NCI-H82 (cell line): ENCODE results near the gene CCDC89.
A peak's percentile ranks its signal among the peaks of the same experiment; 100 is the strongest.
"Not testable (repeated sequence)": the region's sequence is repeated elsewhere in the genome, so short reads cannot be mapped to it uniquely, and the experiment has no call there.

Experiments
- DNase-seq: peaks from one replicate; lab custom pipeline; 2025; lab: John Stamatoyannopoulos, UW

CCDC89 gene

GRCh38 chr11:85694385-85694980, 8.5 kb upstream of the CCDC89 start:
- peak; percentile 5 for DNase-seq

GRCh38 chr11:85685125-85685819, 723 bp downstream of the CCDC89 start:
- DNase-seq = peak; percentile 40

GRCh38 chr11:85682330-85683305, 3.4 kb downstream of the CCDC89 start:
- DNase-seq = no peak

GRCh38 chr11:85680897-85681296, 5.1 kb downstream of the CCDC89 start:
- peak; percentile 75 for DNase-seq

GRCh38 chr11:85679576-85679975, 6.4 kb downstream of the CCDC89 start:
- no peak for DNase-seq

- DNase-seq = no peak
These were observed 12.6 kb downstream of the CCDC89 start for GRCh38 chr11:85673393-85673792.

- no peak for DNase-seq
These were observed 13.7 kb downstream of the CCDC89 start for GRCh38 chr11:85672105-85672902.

GRCh38 chr11:85670949-85671663, 14.9 kb downstream of the CCDC89 start:
- DNase-seq = not testable (repeated sequence)

- DNase-seq = no peak
These were observed 17.8 kb downstream of the CCDC89 start for GRCh38 chr11:85668157-85668556.

- no peak for DNase-seq
These were observed 19.3 kb downstream of the CCDC89 start for GRCh38 chr11:85666687-85667086.

GRCh38 chr11:85665733-85666132, 20.3 kb downstream of the CCDC89 start:
- DNase-seq = no peak

- peak; percentile 94 for DNase-seq
These were observed 21.1 kb downstream of the CCDC89 start, which contains the start of gene CREBZF for GRCh38 chr11:85664615-85665481. CREBZF (minus strand) TSS chr11:85665129; CDS start chr11:85664875, 254 bp downstream.

GRCh38 chr11:85663753-85664614, 22.0 kb downstream of the CCDC89 start:
- peak; percentile 76 for DNase-seq

GRCh38 chr11:85663080-85663752, 22.8 kb downstream of the CCDC89 start:
- DNase-seq = peak; percentile 11

- no peak for DNase-seq
These were observed 23.9 kb downstream of the CCDC89 start for GRCh38 chr11:85661972-85662664.

GRCh38 chr11:85658180-85658579, 27.8 kb downstream of the CCDC89 start:
- no peak for DNase-seq

GRCh38 chr11:85656777-85657176, 29.2 kb downstream of the CCDC89 start:
- no peak for DNase-seq

GRCh38 chr11:85654343-85654742, 31.7 kb downstream of the CCDC89 start:
- DNase-seq = not testable (repeated sequence)
